LoVo (cell line): ENCODE results near the gene PARD6A.
A peak's percentile ranks its signal among the peaks of the same experiment; 100 is the strongest.

Experiments
- DNase-seq: peaks from one replicate; pipeline ENCODE4 v3.0.0-alpha.2; 2016; ENCODE audit warnings: low spot score

PARD6A gene, protein sequence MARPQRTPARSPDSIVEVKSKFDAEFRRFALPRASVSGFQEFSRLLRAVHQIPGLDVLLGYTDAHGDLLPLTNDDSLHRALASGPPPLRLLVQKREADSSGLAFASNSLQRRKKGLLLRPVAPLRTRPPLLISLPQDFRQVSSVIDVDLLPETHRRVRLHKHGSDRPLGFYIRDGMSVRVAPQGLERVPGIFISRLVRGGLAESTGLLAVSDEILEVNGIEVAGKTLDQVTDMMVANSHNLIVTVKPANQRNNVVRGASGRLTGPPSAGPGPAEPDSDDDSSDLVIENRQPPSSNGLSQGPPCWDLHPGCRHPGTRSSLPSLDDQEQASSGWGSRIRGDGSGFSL

DNA sequence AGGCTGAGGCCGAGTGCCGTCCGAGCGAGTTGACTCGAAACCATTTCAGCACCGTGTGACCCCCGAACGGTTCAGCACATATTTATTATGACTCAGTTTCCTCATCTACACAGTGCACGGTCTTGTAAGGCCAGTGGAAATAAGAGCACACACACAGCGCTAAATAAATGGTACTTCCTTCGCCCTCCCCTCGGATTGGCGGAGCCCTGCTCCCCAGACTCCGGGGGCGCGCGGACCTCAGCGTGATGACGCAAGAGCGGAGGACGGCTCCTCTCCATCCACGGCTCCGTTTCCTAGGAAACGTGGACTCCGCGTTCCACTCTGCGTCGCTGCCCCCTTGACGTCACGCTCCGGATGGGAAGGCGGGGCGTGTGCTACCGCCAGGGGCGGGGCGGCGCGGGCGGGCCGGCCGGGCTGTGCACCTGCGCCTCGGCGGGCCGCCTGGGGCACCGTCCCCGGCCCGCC is at the start of gene PARD6A:
Gene PARD6A, plus strand, starts transcription at position 397 of the 465 bp plus-strand sequence. CDS start 79 bp downstream, outside the sequence.
- DNase-seq = peak; percentile 95

DNA sequence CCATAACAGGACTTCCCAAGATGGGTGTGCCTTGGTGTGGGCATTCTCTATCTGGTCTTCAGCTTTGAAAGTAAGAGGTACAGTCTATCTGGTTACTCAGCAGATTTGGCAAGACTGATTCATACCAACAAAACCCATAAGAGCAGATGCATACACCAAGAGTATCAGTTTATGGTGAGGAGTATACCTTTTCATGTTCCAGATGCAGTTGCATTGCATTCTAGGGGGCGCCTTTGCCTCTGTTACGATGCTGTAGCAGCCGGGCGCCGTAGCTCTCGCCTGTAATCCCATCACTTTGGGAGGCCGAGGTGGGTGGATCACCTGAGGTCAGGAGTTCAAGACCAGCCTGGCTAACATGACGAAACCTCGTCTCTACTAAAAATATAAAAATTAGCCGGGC is 47.0 kb upstream of the PARD6A start:
- DNase-seq = no peak

DNA sequence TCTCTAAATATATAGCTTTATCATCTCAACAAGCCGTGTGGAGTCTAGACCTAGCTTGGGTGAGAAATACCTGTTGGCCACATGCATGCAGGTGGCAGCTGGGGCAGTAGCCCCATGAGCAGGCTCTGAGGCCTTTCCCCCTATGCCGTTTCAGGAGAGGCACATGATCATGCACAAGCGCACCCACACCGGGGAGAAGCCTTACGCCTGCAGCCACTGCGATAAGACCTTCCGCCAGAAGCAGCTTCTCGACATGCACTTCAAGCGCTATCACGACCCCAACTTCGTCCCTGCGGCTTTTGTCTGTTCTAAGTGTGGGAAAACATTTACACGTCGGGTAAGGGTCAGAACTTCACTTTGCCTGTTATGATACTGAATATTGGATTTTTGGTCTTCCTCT is 32.5 kb upstream of the PARD6A start:
- no peak for DNase-seq

DNA sequence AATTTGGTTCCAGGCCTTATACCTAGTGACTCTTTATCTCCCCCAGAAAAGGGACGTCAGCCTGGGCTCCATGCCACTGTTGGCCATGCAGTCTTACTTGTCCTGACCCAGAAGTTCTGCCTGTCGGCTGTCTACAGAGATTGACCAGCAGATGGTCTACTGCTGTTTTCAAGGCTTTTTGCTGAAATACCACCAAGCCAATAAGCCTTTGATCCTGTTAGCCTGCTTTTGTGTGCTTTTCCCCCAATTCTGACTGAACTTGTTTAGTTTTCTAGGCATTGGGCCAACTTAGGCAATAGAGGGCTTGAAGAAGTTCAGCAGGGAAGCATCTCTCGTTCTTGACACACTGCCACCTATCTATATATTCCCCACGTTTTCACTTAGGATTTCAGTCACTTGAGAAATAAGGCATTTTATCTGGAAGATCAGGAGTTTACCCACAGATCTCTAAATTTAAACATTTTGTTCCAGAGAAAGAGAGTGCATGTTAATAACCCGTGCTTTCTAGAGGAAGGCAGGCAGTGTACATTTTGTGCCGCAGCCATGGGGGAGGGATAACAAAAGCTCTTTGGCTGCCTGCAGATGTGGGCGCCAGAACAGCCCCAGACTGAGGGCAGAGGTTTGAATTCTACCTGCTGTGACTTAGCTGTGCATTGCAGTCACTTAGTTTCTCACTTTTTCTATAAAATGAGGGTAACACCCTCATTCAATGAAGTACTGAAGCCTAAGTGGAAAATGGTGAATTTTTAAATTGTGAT is 28.2 kb upstream of the PARD6A start:
- no peak for DNase-seq

DNA sequence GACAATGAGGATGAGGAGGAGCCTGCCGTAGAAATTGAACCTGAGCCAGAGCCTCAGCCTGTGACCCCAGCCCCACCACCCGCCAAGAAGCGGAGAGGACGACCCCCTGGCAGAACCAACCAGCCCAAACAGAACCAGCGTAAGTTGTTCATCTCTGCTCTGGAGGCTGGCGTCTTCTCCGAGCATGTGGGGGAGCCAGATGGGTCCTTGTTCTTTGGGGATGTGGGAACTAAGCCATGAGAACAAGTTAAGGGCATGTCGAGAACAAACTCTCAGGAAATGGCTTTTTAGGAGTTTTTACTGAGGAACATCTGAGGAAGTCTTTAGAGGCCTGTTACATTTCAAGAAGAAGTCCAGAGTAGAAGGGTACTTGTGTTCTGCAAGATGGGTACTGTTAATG is 24.0 kb upstream of the PARD6A start:
- DNase-seq = no peak

DNA sequence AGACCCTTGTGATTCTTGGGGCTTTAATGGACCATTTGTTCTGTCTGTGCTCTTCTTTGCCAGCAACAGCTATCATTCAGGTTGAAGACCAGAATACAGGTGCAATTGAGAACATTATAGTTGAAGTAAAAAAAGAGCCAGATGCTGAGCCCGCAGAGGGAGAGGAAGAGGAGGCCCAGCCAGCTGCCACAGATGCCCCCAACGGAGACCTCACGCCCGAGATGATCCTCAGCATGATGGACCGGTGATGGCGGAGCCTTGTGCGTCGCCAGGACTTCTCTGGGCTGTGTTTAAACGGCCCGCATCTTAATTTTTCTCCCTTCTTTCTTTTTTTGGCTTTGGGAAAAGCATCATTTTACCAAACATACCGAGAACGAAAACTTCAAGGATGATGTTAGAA is 23.1 kb upstream of the PARD6A start:
- DNase-seq = no peak

DNA sequence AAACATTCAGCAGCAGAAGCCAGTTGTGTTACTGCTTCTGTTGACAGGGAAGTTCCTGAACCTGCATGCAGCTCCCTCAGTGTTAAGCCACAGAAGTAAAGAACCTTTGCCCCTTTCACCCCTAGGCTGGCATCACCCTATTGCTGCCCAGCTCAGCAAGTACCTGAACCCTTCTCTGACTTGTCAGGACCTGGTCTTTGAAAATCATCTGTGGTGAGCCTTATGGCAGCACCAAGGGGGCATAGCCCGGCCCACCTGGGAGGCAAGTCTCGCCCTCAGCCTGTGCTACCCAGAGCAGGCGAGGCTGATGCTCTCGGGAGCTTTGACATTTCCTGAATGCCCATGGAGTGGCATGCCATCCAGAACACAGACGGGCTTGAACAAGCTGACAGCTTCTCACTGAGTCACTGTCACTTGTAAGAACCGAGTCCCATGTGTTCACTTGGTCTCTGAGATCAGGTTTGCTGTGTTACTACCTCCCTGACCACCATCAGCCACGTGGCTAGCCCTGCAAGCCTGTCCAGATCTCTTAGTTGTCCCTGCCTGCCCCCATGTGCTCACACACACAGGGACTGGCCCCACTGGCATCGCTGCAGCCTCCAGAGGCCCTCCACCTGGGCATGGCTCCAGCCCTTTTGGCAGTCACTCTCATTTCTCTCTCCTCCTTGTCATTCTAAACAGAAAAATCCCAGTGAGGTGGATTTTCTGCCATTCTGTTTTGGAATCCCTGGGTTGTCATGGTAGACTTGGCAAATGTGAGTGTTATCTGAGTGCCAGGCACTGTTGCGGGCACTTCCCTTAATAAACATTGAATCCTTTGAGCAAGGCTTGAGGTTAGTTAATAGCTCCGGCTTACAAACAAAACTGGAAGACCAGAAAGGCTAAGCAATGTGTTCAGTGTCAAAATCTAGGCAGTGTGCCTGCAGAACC is 18.7 kb upstream of the PARD6A start:
- DNase-seq = no peak

DNA sequence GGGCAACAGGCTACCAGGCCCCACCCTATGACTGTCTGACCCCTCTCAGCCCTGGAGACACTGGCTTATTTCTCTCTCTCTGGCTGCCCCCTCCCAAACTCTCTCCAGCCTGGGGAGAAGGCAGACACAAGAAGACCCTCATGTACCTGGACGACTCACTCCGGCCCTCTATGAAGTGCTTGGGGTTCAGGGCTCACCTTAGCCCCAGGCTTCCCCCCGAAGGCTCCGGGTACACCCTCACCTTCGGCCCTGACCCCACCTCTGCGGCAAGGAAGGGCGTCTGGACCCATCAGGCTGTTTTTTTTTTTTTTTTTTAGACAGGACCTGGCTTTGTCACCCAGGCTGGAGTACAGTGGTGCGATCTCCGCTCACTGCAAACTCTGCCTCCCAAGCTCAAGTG is 16.7 kb upstream of the PARD6A start:
- no peak for DNase-seq

DNA sequence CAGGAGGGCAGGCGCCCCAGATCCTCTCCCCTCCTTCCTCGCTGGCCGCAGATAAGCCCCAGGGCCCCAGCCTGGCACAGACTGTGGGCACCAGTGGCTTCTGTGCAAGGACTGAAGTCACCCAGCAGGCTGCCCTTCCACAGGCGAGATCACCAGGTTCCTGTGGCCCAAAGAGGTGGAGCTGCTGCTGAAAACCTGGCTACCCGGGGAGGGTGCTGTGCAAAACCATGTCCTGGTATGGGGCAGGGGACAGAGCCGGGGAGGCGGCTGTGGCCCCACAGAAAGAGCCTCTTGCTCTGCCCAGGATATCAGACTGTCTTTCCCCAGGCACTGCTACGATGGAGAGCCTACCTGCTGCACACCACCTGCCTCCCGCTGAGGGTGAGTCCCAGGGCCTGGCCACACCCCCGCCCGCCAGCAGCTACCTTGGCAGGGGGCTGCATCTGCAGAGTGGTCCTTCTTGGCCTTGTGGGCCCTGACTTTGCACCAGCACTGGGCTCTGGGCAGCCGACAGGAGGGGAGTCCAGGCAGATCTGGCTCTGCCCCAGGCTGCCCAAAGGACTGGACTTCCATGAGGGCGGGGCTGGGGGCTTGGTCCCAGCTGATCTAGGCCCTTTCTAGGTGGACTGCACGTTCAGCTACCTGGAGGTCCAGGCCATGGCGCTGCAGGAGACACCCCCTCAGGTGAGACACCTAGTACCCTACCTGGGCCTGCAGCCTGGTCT is 15.2 kb upstream of the PARD6A start:
- no peak for DNase-seq

DNA sequence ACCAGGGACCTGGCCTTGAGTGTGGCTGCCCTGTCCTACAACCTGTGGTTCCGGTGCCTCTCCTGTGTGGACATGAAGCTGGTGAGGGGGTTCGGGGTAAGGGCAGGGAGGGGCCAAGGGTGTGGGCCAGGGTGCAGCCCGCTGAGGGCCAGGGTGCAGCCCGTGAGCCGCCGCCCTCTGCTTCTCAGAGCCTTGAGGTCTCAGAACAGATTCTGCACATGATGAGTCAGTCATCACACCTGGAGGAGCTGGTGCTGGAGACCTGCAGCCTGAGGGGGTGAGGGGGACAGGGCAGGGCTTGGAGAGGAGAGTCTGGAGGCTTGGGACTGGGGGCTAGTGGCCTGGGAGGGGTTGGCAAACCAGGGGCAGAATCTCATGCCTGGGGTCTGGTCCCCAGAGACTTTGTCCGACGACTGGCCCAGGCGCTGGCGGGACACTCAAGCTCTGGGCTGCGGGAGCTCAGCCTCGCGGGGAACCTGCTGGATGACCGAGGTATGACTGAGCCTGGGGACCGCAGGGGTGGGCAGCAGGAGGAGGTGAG is 13.6 kb upstream of the PARD6A start:
- DNase-seq = no peak

DNA sequence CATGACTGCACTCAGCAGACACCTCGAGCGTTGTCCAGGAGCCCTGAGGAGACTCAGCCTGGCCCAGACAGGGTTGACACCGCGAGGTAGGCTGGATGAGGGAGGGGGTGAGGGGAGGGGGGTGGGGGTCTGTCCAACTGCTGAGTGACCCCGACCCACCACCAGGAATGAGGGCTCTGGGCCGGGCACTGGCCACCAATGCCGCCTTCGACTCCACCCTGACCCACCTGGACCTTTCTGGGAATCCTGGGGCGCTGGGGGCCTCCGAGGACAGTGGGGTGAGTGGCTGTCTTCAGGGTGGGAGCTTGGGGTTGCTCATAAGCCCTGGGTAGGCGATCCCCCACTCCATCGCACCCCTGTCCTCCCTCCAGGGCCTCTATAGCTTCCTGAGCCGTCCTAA is 13.1 kb upstream of the PARD6A start:
- no peak for DNase-seq

DNA sequence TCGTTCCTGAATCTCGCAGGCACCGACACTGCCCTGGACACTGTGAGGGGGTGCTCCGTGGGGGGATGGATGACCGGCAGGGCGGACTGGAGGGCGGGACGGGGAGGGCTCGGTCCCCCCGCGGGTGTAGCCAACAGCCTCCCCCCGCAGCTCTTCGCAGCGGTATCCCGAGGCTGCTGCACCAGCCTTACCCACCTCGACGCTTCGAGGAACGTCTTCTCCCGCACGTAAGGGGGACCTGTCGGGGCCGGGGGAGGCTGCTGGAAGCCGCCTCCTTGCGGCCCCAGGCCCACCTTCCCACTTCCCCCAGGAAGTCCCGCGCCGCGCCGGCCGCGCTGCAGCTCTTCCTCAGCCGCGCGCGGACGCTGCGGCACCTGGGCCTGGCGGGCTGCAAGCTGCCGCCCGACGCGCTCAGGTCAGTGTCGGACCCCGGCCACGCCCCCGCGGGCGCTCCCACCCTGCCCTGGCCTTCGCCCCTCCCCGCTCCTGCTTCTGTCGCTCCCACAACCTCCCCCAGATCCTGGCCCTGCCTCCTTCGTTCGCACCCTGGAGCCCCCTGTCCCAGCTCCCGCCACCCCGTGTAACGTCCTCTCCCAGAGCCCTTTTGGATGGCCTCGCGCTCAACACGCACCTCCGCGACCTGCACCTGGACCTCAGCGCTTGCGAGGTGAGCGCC is 12.5 kb upstream of the PARD6A start:
- no peak for DNase-seq

DNA sequence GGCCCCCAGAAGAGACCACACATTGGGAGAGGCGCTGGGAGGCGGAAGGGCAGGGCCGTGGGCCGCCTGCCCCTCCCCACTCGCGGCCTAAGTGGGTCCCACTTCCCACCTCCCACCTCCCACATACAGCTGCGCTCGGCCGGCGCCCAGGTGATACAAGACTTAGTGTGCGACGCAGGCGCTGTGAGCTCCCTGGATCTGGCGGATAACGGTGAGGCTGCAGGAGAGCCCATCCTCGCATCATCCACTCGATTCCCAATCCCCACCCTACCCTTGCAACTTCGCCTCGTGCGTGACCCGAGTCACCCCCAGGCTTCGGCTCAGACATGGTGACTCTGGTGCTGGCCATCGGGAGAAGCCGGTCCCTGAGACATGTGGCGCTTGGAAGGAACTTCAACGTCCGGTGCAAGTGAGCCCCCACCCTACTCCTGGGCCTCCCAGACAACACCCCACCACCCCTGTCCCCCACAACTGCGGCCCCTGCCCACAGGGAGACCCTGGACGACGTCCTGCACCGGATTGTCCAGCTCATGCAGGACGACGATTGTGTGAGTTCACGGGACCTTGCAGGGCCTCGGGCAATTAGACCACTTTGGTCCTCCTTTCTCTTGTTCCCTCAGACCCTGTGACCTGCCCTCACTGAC is 11.9 kb upstream of the PARD6A start:
- no peak for DNase-seq

DNA sequence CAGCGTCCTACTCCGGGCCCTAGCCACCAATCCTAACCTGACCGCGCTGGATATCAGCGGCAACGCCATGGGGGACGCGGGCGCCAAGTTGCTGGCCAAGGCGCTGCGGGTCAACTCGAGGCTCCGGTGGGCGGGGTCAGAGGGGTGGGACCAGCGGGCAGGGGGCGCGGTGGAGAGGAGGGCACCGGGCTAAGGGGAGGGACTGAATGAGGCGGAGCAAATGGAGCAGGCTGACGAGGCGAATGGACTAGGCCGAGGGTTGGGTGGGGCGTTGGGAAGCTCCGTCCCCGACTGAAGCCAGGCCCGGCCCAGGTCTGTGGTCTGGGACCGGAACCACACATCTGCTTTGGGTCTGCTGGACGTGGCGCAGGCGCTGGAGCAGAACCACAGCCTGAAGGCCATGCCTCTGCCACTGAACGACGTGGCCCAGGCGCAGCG is 11.2 kb upstream of the PARD6A start:
- no peak for DNase-seq

DNA sequence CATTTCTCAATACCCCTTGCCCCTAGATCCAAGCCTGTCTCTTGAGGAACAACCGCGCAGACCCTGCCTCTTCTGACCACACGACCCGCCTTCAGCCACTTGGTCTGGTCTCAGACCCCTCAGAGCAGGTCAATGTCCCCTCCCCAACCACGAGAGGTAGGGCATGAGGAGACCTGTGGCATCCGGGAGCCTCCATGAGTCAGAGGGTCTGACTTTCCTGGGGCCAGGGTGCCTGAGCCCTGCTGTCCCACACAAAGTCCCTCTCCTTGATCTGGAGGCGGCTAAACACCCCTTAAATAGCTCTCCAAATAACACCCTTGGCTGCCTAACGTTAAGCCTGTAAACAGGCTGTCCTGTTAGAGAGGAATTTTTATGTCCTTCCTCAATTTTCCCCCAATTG is 10.7 kb upstream of the PARD6A start:
- no peak for DNase-seq

DNA sequence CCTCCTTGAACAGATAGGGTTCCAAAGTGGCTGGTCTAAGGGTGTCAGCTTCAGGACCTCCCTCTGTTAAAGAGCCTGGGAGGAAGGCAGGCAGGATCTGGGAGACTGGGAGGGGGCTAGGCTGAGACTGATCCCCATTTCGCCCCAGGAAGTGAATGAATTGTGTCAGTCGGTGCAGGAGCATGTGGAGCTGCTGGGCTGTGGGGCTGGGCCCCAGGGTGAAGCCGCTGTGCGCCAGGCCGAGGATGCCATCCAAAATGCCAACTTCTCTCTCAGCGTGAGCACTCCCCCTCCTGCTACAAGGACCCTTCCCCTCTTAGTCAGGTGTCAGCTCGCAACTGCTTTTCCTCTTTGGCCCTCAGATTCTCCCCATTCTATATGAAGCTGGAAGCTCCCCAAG is 9.7 kb upstream of the PARD6A start:
- DNase-seq = no peak

DNA sequence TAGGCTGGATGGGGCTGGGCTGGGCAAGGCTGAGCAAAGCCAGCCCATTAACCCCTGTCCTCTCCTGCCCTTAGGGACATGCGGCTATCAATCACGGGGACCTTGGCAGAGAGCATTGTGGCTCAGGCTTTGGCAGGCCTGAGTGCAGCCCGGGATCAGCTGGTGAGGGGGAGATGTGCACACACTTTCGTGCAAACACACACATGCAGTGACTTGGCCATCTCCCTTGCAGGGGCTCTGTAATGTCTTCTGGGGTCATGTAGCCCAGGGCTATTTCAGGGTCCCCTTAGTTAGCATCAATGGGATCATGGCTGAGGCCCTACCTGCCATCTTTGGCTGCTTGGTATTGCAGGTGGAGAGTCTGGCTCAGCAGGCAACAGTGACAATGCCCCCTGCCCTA is 8.9 kb upstream of the PARD6A start:
- no peak for DNase-seq

DNA sequence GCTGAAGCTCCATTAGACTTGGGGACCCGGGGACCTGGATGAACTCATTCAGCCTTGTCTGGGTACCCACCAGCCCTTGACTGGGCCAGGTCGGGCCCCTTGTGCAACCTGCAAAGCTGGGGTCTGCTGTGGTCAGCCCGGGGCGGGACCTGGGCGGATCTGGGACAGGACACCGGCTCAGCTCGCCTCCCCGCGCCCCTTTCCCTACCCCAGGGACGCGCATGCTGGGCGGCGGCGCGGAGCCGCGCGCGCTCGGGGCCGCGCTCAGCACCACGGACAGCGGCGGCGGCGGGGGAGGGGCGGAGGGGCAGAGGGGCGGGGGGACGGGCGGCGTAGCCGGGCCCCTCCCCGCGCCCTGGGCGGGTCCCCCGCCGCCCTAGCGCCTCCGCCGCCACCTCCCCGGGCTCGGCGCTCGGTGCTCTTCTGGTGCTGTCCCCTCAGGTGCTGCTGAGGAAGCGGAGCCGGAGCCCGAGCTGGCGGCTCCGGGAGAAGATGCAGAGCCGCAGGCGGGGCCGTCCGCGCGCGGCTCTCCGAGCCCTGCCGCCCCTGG is 8.1 kb upstream of the PARD6A start:
- peak; percentile 58 for DNase-seq

DNA sequence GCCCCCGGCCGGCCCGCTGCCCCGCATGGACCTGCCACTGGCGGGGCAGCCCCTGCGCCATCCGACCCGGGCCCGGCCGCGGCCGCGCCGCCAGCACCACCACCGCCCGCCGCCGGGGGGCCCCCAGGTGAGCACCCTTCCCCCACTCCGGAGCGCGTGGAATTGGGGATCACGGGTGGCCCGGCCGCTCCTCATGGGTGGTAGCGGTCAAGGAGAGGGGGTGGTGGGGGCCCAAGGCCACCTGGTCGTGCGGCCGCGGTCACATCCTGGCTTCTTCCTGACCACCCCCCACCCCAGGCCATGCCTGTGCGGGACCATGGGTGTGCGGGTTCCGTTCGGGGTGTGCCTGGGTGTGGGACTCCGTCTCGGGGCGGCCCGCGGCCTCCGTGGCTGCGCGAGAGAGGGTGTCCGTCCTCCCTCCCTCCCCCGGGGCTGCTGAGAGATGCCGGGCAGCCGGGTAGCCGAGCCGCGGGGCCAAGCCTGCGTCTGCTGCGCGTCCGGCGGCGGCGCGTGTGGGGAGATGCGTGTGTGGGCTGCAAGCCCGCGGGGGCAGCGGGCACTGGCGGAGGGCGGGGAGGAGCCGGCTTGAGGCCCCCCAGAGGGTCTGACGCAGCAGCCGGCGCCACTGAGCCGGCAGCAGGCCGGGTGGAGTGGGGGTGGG is 7.5 kb upstream of the PARD6A start:
- DNase-seq = no peak
